NB4 (cell line): ENCODE data around the gene RNF182.

Experiments used
- DNase-seq: peaks from one replicate; pipeline ENCODE4 v3.0.0; 2010; ENCODE audit warnings: low read depth
- H3K4me3 ChIP-seq: one replicate; pipeline ENCODE4 v1.5.1; 2011; ENCODE audit warnings: mild to moderate bottlenecking, low read depth, low read length, moderate library complexity
- MYC ChIP-seq: IDR thresholded peaks from 2 replicates; pipeline ENCODE4 v1.6.1; 2011; ENCODE audit warnings: low read depth, low read length
- POLR2A ChIP-seq: IDR thresholded peaks from 2 replicates; pipeline ENCODE4 v1.6.1; 2011; ENCODE audit warnings: mild to moderate bottlenecking; ENCODE audit not compliant: insufficient read length; ENCODE audit errors: extremely low read depth
- TF ChIP-seq, protein P1 (sequence below): IDR thresholded peaks from one replicate; pipeline ENCODE4 v1.5.1; 2012; ENCODE audit warnings: low read depth, low read length
- TF ChIP-seq, protein P2 (sequence below): IDR thresholded peaks from 2 replicates; pipeline ENCODE4 v1.6.1; 2011; ENCODE audit warnings: low read depth, low read length

Gene RNF182

DNA sequence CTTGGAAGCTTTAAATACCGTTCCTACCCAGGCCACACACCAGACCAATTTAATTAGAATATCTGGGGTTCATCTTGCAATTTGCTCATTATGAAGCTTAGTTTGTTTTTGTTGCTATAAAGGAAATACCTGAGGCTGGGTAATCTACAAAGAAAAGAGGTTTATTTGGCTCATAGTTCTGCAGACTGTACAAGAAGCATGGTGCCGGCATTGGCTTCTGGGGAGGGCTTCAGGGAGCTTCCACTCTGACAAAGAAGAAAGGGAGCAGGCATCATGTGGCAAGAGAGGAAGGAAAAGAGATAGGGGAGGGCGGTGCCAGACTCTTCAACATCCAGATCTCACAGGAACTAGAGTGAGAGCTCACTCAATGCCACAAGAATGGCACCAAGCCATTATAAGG, 73.6 kb downstream of the RNF182 start:
- TF ChIP-seq, protein P1, sequence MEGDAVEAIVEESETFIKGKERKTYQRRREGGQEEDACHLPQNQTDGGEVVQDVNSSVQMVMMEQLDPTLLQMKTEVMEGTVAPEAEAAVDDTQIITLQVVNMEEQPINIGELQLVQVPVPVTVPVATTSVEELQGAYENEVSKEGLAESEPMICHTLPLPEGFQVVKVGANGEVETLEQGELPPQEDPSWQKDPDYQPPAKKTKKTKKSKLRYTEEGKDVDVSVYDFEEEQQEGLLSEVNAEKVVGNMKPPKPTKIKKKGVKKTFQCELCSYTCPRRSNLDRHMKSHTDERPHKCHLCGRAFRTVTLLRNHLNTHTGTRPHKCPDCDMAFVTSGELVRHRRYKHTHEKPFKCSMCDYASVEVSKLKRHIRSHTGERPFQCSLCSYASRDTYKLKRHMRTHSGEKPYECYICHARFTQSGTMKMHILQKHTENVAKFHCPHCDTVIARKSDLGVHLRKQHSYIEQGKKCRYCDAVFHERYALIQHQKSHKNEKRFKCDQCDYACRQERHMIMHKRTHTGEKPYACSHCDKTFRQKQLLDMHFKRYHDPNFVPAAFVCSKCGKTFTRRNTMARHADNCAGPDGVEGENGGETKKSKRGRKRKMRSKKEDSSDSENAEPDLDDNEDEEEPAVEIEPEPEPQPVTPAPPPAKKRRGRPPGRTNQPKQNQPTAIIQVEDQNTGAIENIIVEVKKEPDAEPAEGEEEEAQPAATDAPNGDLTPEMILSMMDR, result no peak
- TF ChIP-seq MYC (no peak), POLR2A (no peak)
- TF ChIP-seq, protein P2, sequence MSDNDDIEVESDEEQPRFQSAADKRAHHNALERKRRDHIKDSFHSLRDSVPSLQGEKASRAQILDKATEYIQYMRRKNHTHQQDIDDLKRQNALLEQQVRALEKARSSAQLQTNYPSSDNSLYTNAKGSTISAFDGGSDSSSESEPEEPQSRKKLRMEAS, result no peak
- DNase-seq, result no peak

DNA sequence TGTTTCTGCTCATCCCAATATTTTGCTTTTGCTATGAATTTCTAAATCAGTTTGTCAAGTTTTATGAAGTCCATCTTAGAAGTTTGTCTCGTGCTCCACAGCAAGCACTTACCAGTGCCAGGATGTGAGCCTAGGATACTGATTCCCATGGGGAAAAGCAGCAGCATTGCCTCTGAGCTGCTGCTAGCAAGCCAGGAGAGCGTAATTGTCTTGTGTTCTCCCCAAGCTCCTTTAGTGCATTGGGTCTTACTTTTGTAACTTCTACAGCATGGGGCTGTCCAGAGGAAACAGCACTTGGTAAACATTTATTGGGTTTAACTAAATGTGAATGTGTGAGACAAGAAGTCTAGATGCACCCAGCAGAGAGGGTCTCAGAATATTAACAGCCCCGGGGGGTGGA, 76.1 kb downstream of the RNF182 start:
- TF ChIP-seq, protein P1, result no peak
- TF ChIP-seq POLR2A, result no peak
- TF ChIP-seq, protein P2, result no peak
- TF ChIP-seq MYC, result no peak
- DNase-seq, result no peak
- H3K4me3 ChIP-seq, result no peak overlapping the region

More for the DNA sequence above, 73.6 kb downstream of the RNF182 start:
- no peak overlapping the region for H3K4me3 ChIP-seq

DNA sequence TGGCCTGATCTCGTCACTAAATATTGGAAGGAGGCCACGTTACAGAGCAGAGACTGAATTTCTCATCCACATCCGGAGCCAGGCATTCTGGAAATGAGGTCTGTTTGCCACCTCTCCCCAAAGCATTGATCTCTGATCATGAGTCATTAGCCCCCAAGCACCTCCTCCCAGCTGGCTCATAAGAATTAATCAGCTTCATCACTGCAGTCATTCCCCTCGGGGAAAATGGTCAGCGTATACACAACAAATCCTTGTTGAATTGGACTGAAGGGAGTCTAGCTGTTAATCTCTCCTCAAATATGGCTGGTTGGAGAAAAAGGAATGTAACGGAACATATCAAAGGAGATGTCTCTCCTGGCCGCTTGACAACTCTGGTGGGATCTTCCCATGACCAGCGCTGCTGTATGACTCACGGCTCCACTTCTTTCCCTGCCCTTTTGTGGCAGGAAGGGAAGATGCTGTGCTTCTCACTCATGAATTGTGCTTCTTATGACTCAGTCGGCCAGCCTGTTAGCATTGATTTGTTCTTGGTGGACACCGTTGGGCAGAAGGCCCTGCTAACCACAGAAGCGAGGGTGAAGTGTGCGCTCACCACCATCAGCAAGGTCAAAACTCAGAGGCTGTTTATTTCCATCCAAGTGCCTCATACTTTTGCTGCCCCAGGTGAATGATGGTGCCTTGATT, 76.7 kb downstream of the RNF182 start:
- TF ChIP-seq, protein P1, result no peak
- no peak for TF ChIP-seq MYC
- TF ChIP-seq, protein P2, result no peak
- TF ChIP-seq POLR2A, result no peak
- no peak overlapping the region for H3K4me3 ChIP-seq
- DNase-seq, result no peak

DNA sequence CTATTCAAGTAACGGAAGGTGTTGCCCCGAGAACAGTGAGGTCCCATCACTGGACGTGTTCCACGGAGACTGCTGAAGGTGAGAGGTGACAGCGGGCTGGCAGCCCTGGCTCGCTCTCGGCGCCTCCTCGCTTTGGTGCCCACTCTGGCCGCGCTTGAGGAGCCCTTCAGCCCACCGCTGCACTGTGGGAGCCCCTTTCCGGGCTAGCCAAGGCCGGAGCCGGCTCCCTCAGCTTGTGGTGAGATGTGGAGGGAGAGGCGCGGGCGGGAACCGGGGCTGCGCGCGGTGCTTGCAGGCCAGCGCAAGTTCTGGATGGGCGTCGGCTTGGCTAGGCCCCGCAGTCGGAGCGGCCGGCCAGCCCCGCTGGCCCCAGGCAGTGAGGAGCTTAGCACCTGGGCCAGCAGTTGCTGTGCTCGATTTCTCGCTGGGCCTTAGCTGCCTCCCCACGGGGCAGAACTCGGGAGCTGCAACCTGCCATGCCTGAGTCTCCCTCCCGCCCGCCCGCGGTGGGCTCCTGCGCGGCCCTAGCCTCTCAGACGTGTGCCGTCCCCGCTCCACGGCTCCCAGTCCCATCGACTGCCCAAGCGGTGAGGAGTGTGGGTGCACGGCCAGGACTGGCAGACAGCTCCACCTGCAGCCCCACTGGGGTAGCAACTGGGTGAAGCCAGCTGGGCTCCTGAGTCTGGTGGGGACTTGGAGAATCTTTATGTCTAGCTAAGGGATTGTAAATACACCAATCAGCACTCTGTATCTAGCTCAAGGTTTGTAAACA, 77.6 kb downstream of the RNF182 start:
- H3K4me3 ChIP-seq, result no peak overlapping the region
- no peak for DNase-seq
- no peak for TF ChIP-seq POLR2A
- no peak for TF ChIP-seq MYC
- TF ChIP-seq, protein P1, result no peak
- TF ChIP-seq, protein P2, result no peak

DNA sequence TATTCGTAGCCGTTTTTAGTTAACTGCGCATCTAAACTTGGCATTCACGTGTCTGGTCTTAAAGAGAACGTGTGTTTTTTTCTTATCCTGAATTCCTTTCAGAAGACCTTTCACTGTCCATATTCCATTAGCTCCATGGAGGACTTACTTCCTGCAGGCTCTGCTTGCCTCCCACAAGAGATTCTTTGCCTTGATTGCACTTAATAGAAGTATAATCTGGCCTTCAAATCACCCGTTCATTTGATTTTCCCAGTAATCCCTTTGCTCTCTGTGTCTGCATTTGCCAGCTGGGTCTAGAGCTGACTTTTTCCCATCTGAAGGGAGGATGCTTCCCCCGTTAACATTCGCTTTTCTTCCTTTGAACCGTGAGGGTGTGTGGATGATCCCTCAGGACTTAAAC, 79.5 kb downstream of the RNF182 start:
- no peak for DNase-seq
- TF ChIP-seq, protein P2, result no peak
- TF ChIP-seq, protein P1, result no peak
- TF ChIP-seq POLR2A (no peak), MYC (no peak)

More for the DNA sequence above, 79.5 kb downstream of the RNF182 start:
- H3K4me3 ChIP-seq, result no peak overlapping the region
